Type B pancreatic cell (in vitro differentiated cells): ENCODE results near the gene TMEFF2. TPM values are rescaled to one million over a fixed set of nuclear protein-coding genes. Genes with fewer than 3 reads are reported as not detected.
A peak's percentile ranks its signal among the peaks of the same experiment; 100 is the strongest.

ENCODE experiments used
- DNase-seq: peaks from one replicate; pipeline ENCODE4 v3.0.0; 2021; ENCODE audit warnings: mixed read lengths; ENCODE audit not compliant: unreplicated experiment; ENCODE audit errors: extremely low spot score
- H3K27ac Mint-ChIP-seq: 2 replicates; pipeline ENCODE4 v1.8.0; 2021; ENCODE audit warnings: mild to moderate bottlenecking, mixed read lengths
- H3K27me3 Mint-ChIP-seq: 2 replicates; pipeline ENCODE4 v1.8.0; 2021; ENCODE audit warnings: mixed read lengths
- H3K36me3 Mint-ChIP-seq: 2 replicates; pipeline ENCODE4 v1.8.0; 2021; ENCODE audit warnings: mixed read lengths
- H3K4me1 Mint-ChIP-seq: one replicate; pipeline ENCODE4 v1.8.0; 2021; ENCODE audit warnings: mixed read lengths; ENCODE audit not compliant: unreplicated experiment
- H3K4me3 Mint-ChIP-seq: 2 replicates; pipeline ENCODE4 v1.8.0; 2021; ENCODE audit warnings: mild to moderate bottlenecking, mixed read lengths
- H3K9me3 Mint-ChIP-seq: 2 replicates; pipeline ENCODE4 v1.8.0; 2021; ENCODE audit warnings: mixed read lengths
- total RNA-seq: library from RNA; stranded (reverse); gene quantifications from 2 replicates; pipeline ENCODE4 v1.2.1, GENCODE V29; 2021; ENCODE audit warnings: low replicate concordance
- TF ChIP-seq, protein P1 (sequence below): fragments of 200-600 bp; sonication (generic); conservative IDR thresholded peaks from 2 replicates; pipeline ENCODE4 v1.5.0; 2021; ENCODE audit warnings: antibody characterized with exemption, mild to moderate bottlenecking

The TMEFF2 gene
- total RNA-seq, 1 donor from 2014 or later: 10.7 TPM

GRCh38 chr2:191950132-191950874, 244.4 kb downstream of the TMEFF2 start:
- Mint-ChIP-seq H3K9me3 (no peaks in the 10 kb centered on the region), H3K4me1 (no peaks in the 10 kb centered on the region), H3K27me3 (no peaks in the 10 kb centered on the region), H3K36me3 (no peaks in the 10 kb centered on the region), H3K4me3 (no peak overlapping the region), H3K27ac (no peak overlapping the region)
- no peak for DNase-seq
- TF ChIP-seq, protein P1, sequence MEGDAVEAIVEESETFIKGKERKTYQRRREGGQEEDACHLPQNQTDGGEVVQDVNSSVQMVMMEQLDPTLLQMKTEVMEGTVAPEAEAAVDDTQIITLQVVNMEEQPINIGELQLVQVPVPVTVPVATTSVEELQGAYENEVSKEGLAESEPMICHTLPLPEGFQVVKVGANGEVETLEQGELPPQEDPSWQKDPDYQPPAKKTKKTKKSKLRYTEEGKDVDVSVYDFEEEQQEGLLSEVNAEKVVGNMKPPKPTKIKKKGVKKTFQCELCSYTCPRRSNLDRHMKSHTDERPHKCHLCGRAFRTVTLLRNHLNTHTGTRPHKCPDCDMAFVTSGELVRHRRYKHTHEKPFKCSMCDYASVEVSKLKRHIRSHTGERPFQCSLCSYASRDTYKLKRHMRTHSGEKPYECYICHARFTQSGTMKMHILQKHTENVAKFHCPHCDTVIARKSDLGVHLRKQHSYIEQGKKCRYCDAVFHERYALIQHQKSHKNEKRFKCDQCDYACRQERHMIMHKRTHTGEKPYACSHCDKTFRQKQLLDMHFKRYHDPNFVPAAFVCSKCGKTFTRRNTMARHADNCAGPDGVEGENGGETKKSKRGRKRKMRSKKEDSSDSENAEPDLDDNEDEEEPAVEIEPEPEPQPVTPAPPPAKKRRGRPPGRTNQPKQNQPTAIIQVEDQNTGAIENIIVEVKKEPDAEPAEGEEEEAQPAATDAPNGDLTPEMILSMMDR: no peak

GRCh38 chr2:191947235-191947634, 247.5 kb downstream of the TMEFF2 start:
- no peaks in the 10 kb centered on the region for H3K36me3 Mint-ChIP-seq
- H3K27ac Mint-ChIP-seq: no peak overlapping the region
- no peaks in the 10 kb centered on the region for H3K9me3 Mint-ChIP-seq
- H3K4me1 Mint-ChIP-seq: peaks cover 10% of the 10 kb centered on the region
- no peak overlapping the region for H3K4me3 Mint-ChIP-seq
- TF ChIP-seq, protein P1: no peak
- no peaks in the 10 kb centered on the region for H3K27me3 Mint-ChIP-seq
- DNase-seq: no peak

DNA sequence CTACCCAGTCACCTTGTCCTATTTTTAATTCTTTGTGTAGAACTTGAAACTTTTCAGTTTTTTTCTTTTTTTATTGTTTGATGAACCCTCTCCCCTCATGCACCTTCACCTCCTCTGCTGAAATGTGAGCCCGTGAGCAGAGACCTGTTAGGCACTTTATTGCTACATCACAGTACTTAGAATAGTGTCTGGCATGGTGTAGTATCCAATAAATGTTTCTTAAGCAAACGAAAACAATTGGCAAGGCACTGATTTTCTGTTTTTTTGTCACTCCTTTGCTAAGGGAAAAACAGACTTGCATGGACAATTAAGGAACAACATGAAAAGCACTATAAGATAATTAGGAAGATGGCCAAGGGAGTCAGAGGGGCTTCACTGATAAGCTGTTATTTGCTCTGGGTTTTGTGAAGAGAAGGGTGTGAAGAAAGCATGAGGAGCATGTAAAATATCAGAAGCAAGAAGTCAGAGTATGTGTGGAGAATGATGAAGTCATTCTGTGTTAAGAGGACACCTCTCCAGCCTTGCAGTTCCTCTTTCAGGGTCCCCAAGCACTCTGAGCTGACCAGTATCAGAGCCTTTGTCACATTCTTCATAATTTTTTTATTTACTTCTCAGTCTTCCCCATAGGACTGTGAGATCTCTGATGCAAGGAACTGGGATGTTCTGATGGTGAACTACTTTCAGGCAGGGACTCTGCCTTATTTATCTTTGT, 248.1 kb downstream of the TMEFF2 start:
- Mint-ChIP-seq H3K36me3 (no peaks in the 10 kb centered on the region), H3K4me1 (peaks cover 14% of the 10 kb centered on the region), H3K9me3 (no peaks in the 10 kb centered on the region), H3K27me3 (no peaks in the 10 kb centered on the region), H3K27ac (no peak overlapping the region), H3K4me3 (no peak overlapping the region)
- no peak for DNase-seq
- TF ChIP-seq, protein P1: no peak

DNA sequence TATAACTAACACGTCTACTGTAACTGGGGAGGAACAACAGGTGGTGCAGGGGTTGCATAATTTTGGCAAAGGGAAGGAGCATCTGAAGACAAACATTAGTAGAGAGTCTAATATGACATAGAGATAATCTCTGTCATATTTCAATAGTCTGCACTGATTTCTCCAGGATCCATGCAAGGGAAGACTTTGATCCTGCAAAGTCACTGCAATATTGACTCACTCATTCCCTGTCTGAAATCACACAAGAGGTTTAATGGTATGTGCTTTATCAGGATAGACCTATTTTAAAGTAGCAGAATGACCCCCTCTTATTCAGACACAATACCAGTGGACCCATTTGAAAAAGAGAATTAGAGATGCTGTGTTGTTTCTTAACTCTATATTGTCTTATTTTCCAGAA, 249.1 kb downstream of the TMEFF2 start:
- Mint-ChIP-seq H3K4me3 (no peak overlapping the region), H3K27me3 (no peaks in the 10 kb centered on the region), H3K9me3 (no peaks in the 10 kb centered on the region), H3K4me1 (peaks cover 18% of the 10 kb centered on the region), H3K36me3 (no peaks in the 10 kb centered on the region), H3K27ac (no peak overlapping the region)
- TF ChIP-seq, protein P1: no peak
- no peak for DNase-seq

DNA sequence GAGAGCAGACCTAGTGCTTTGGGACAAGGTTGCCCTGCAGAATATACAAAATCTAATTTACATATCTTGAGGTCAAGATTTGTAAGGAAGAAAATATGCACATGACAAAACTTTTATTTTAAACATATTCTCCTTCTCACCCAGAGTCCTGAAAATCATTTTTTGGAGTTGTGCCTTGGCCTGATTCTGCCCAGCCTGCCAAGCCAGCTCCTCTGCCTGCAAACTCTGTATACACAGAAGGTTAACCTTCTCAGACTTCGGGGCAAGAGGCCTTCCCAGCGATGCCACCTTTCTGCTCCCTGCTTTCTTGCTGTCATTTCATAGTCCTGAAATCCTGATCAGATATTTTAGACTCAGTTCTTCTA, 252.0 kb downstream of the TMEFF2 start:
- peaks cover 18% of the 10 kb centered on the region for H3K4me1 Mint-ChIP-seq
- TF ChIP-seq, protein P1: no peak
- H3K27ac Mint-ChIP-seq: peak overlapping the region; percentile 12
- H3K36me3 Mint-ChIP-seq: no peaks in the 10 kb centered on the region
- no peak for DNase-seq
- no peaks in the 10 kb centered on the region for H3K27me3 Mint-ChIP-seq
- no peak overlapping the region for H3K4me3 Mint-ChIP-seq
- no peaks in the 10 kb centered on the region for H3K9me3 Mint-ChIP-seq
